HCT116 (cell line): ENCODE data around the gene MGRN1. TPM values are rescaled to one million over a fixed set of nuclear protein-coding genes. Genes with fewer than 3 reads are reported as not detected.

Source experiments
- ATAC-seq: fragments of 200-7000 bp; cut with Tn5 transposase; 2 replicates; pipeline ENCODE4 v1.9.1; 2020; ENCODE audit warnings: mild to moderate bottlenecking, moderate library complexity
- BruUV-seq: library from RNA; stranded (reverse); fragments of 400-500 nt; replicated peaks from 2 replicates; lab custom pipeline; 2021; lab: Mats Ljungman, UMichigan
- CTCF ChIA-PET: fragments of 300-600 bp; sonication (Branson Sonifier 250); formaldehyde crosslinking; loops from one replicate; lab custom pipeline; 2021; ENCODE audit warnings: antibody characterized with exemption; lab: Charles Lee
- POLR2A ChIA-PET: fragments of 300-600, 350-600 bp; sonication (Branson Sonifier 250); formaldehyde crosslinking; loops from one replicate; lab custom pipeline; 2021; ENCODE audit warnings: antibody characterized with exemption; lab: Charles Lee
- RAD21 ChIA-PET, 2 experiments: fragments of 300-600 bp; sonication (Branson Sonifier 250); formaldehyde crosslinking; loops; one replicate each; lab custom pipeline; 2023; ENCODE audit warnings: low total read pairs in 2 of 2; ENCODE audit not compliant: uncharacterized antibody in 2 of 2, unreplicated experiment in 2 of 2, low non-redundant PET in 1 of 2; lab: Charles Lee
- DNase-seq: peaks from one replicate; pipeline ENCODE4 v3.0.0-alpha.2; 2010; ENCODE audit warnings: low read depth, low spot score
- H2AFZ ChIP-seq: fragments of 200-600 bp; shearing (Covaris generic), sonication (generic); 2 replicates; pipeline ENCODE4 v1.6.1; 2017; ENCODE audit warnings: low read depth, mixed run types, mixed read lengths, antibody characterized with exemption, low read length; ENCODE audit not compliant: poor library complexity, severe bottlenecking
- H3K27ac ChIP-seq: 2 replicates; pipeline ENCODE4 v1.5.1; 2012; ENCODE audit warnings: low read depth, low read length
- H3K27me3 ChIP-seq: fragments of 200-600 bp; sonication (generic); 2 replicates; pipeline ENCODE4 v1.6.1; 2016; ENCODE audit warnings: mixed run types, low read length, mixed read lengths; ENCODE audit not compliant: insufficient read depth
- H3K36me3 ChIP-seq, 2 experiments: fragments of 200-500 bp in 1 of 2; fragments of 200-600 bp in 1 of 2; sonication (Bioruptor generic) in 1 of 2; sonication (generic) in 1 of 2; 2 replicates each; pipeline versions ENCODE4 v1.5.1 to v1.6.1; 2014 to 2016; ENCODE audit warnings: low read length in 2 of 2, inconsistent platforms in 1 of 2, mixed read lengths in 1 of 2, mixed run types in 1 of 2; ENCODE audit not compliant: insufficient read depth in 2 of 2, control insufficient read depth in 1 of 2
- H3K4me1 ChIP-seq, 2 experiments: fragments of 200-600 bp in 1 of 2; sonication (generic) in 1 of 2; 2 replicates each; pipeline versions ENCODE4 v1.5.1 to v1.6.1; 2012 to 2017; ENCODE audit warnings: low read length in 2 of 2, inconsistent platforms in 1 of 2, mild to moderate bottlenecking in 1 of 2, mixed read lengths in 1 of 2, mixed run types in 1 of 2, moderate library complexity in 1 of 2; ENCODE audit not compliant: insufficient read depth in 2 of 2, control insufficient read depth in 1 of 2
- H3K4me2 ChIP-seq: fragments of 200-600 bp; sonication (generic); 2 replicates; pipeline ENCODE4 v1.6.1; 2017; ENCODE audit warnings: mixed run types, low read length, mixed read lengths
- H3K4me3 ChIP-seq, 2 experiments: fragments of 200-600 bp in 1 of 2; sonication (generic) in 1 of 2; replicated peaks in 1 of 2; 2 replicates each; pipeline ENCODE4 v1.5.1; 2011 to 2016; ENCODE audit warnings: low read length in 2 of 2, control low read depth in 1 of 2, low read depth in 1 of 2, mild to moderate bottlenecking in 1 of 2, mixed read lengths in 1 of 2, mixed run types in 1 of 2
- H3K79me2 ChIP-seq: fragments of 200-600 bp; sonication (generic); 2 replicates; pipeline ENCODE4 v1.6.1; 2017; ENCODE audit warnings: mild to moderate bottlenecking, mixed run types, low read length, moderate library complexity, mixed read lengths; ENCODE audit not compliant: insufficient read depth
- H3K9ac ChIP-seq: fragments of 200-600 bp; sonication (generic); 2 replicates; pipeline ENCODE4 v1.6.1; 2016; ENCODE audit warnings: low read length, mixed read lengths
- H3K9me2 ChIP-seq: fragments of 200-600 bp; sonication (generic), shearing (Covaris generic); 2 replicates; pipeline ENCODE4 v1.6.1; 2017; ENCODE audit warnings: mixed run types, mild to moderate bottlenecking, moderate library complexity; ENCODE audit not compliant: insufficient read depth
- H3K9me3 ChIP-seq, 2 experiments: fragments of 200-500 bp in 1 of 2; fragments of 200-600 bp in 1 of 2; sonication (Bioruptor generic) in 1 of 2; sonication (generic) in 1 of 2; 2 replicates each; pipeline ENCODE4 v1.6.1; 2014 to 2017; ENCODE audit warnings: low read length in 2 of 2, mixed read lengths in 2 of 2, inconsistent platforms in 1 of 2, low read depth in 1 of 2, mild to moderate bottlenecking in 1 of 2, mixed run types in 1 of 2, moderate library complexity in 1 of 2; ENCODE audit not compliant: control insufficient read depth in 1 of 2, insufficient read depth in 1 of 2
- H4K20me1 ChIP-seq: fragments of 200-600 bp; sonication (generic), shearing (Covaris generic); 2 replicates; pipeline ENCODE4 v1.6.1; 2017; ENCODE audit warnings: mixed run types, mild to moderate bottlenecking, moderate library complexity; ENCODE audit not compliant: insufficient read depth
- EZH2 ChIP-seq: fragments of 200-600 bp; sonication (generic); IDR thresholded peaks from 2 replicates; pipeline ENCODE4 v1.6.1; 2017; ENCODE audit warnings: antibody characterized with exemption, mixed run types
- EZH2phosphoT487 ChIP-seq: fragments of 200-600 bp; IDR thresholded peaks from 2 replicates; pipeline ENCODE4 v1.6.1; 2018; ENCODE audit warnings: antibody characterized with exemption, borderline replicate concordance
- POLR2AphosphoS5 ChIP-seq: IDR thresholded peaks from 2 replicates; pipeline ENCODE4 v1.6.1; 2011; ENCODE audit warnings: mild to moderate bottlenecking, low read depth, low read length, moderate library complexity
- SIN3A ChIP-seq: IDR thresholded peaks from 2 replicates; pipeline ENCODE4 v1.6.1; 2012; ENCODE audit warnings: low read depth
- ZBTB33 ChIP-seq: IDR thresholded peaks from 2 replicates; pipeline ENCODE4 v1.6.1; 2011; ENCODE audit warnings: mild to moderate bottlenecking, low read length, moderate library complexity; ENCODE audit not compliant: insufficient replicate concordance; ENCODE audit errors: extremely low read depth
- ZFX ChIP-seq: fragments of 450-650 bp; IDR thresholded peaks from 2 replicates; pipeline ENCODE4 v1.6.1; 2017
- intact Hi-C: fragments of 100-400 bp; cut with micrococcal nuclease; formaldehyde crosslinking; loops from 2 replicates; pipeline ENCODE4 v1.10.0; 2022
- total RNA-seq: library from RNA; stranded (reverse); gene quantifications from one replicate; pipeline ENCODE4 v1.2.1, GENCODE V29; 2021; ENCODE audit not compliant: unreplicated experiment

MGRN1 gene
- total RNA-seq, 1 experiment from 2014 or later = 50.6 TPM

GRCh38 chr16:4693956-4694641, 69.5 kb downstream of the MGRN1 start:
- Histone ChIP-seq H3K9me2 (no peaks in the 10 kb centered on the region), H3K4me1 (peaks cover 8 to 16% of the 10 kb centered on the region in 2 experiments; a peak in 2 of 4 replicates), H3K9ac (peak overlapping the region; percentile 89), H3K27ac (peak overlapping the region; percentile 77), H3K36me3 (peaks cover 5 to 6% of the 10 kb centered on the region in 2 experiments; a peak in 2 of 4 replicates), H3K79me2 (no peaks in the 10 kb centered on the region; the same call in 1 of the 2 replicates), H2AFZ (no peak overlapping the region), H3K4me3 (peak overlapping the region; percentile 81 to 82), H3K4me2 (peak overlapping the region; percentile 94), H3K9me3 (no peaks in the 10 kb centered on the region), H4K20me1 (no peaks in the 10 kb centered on the region), H3K27me3 (no peaks in the 10 kb centered on the region)
- intact Hi-C loops = no loop called here
- POLR2A ChIA-PET = interaction anchor here (0.7 to 1.4 kb wide), 2 partner anchors 11 to 75 kb away, joined by 3 read pairs; no protein-coding TSS in a partner anchor
- CTCF ChIA-PET = interaction anchor here (1.6 kb wide), 1 partner anchor 262 kb away, joined by 6 read pairs; no protein-coding TSS in a partner anchor
- RAD21 ChIA-PET = interaction anchor here in 1 of 2 experiments (0.6 to 0.9 kb wide), 2 partner anchors 40 to 263 kb away, joined by 3 to 5 read pairs; partner anchors contain the start of genes ANKS3 and DNAAF8
- no TSS peak for BruUV-seq
- TF ChIP-seq ZFX (peak; percentile 85; the same call in 1 of the 2 replicates), POLR2AphosphoS5 (no peak), EZH2 (no peak), EZH2phosphoT487 (no peak), ZBTB33 (no peak), SIN3A (no peak)
- ATAC-seq (peak; percentile 55), DNase-seq (no peak)
